Kidney (tissue), 14 donors: ENCODE measurements around the gene P2RY10. TPM values are rescaled to one million over a fixed set of nuclear protein-coding genes. Genes with fewer than 3 reads are reported as not detected.

Experiments
- DNase-seq, 5 donors: peaks; one replicate each; pipeline ENCODE4 v3.0.0-alpha.2; 2013 to 2020
- FAIRE-seq: peaks from 2 replicates; lab custom pipeline; 2012; peaks lifted over from hg19 to GRCh38; lab: Jason Lieb, UNC
- H3K27ac ChIP-seq, 2 donors: one replicate each; pipeline ENCODE4 v1.7.0; 2013; ENCODE audit warnings: low read depth in 2 of 2, low read length in 2 of 2, inconsistent platforms in 1 of 2
- H3K27me3 ChIP-seq: one replicate; pipeline ENCODE4 v1.7.1; 2013; ENCODE audit warnings: low read length, inconsistent platforms; ENCODE audit not compliant: control insufficient read depth, insufficient read depth
- H3K36me3 ChIP-seq, 3 donors: one replicate each; pipeline versions ENCODE4 v1.7.0 to v1.7.1; 2013; ENCODE audit warnings: low read length in 3 of 3, control low read depth in 1 of 3, inconsistent platforms in 1 of 3; ENCODE audit not compliant: insufficient read depth in 3 of 3, control insufficient read depth in 2 of 3
- H3K4me1 ChIP-seq, 3 donors: one replicate each; pipeline versions ENCODE4 v1.7.0 to v1.7.1; 2013; ENCODE audit warnings: low read length in 3 of 3, inconsistent platforms in 1 of 3, low read depth in 1 of 3; ENCODE audit not compliant: control insufficient read depth in 2 of 3, insufficient read depth in 2 of 3
- H3K4me3 ChIP-seq, 3 donors: one replicate each; pipeline versions ENCODE4 v1.7.0 to v1.8.1; 2013; ENCODE audit warnings: low read length in 3 of 3, control low read depth in 1 of 3, inconsistent platforms in 1 of 3
- H3K9ac ChIP-seq, 3 donors: one replicate each; pipeline versions ENCODE4 v1.7.0 to v1.7.1; 2013; ENCODE audit warnings: low read length in 3 of 3, control low read depth in 1 of 3, inconsistent platforms in 1 of 3
- H3K9me3 ChIP-seq, 3 donors: one replicate each; pipeline versions ENCODE4 v1.7.0 to v1.7.1; 2013; ENCODE audit warnings: low read length in 3 of 3, control low read depth in 1 of 3, inconsistent platforms in 1 of 3; ENCODE audit not compliant: control insufficient read depth in 2 of 3, insufficient read depth in 1 of 3
- intact Hi-C: fragments of 100-400 bp; cut with DNase I; formaldehyde crosslinking; loops from one replicate; pipeline ENCODE4 v1.11.1; 2022
- polyA plus RNA-seq: library from polyadenylated mRNA; stranded (reverse); fragments of 350-450 nt; fragmentation: Illumina TruSeq; extraction: RNeasy Lipid Tissue Mini Kit (QIAGEN cat#74804); gene quantifications from one replicate; pipeline ENCODE4 v1.2.3, GENCODE V29; 2014; ENCODE audit warnings: low read depth, low replicate concordance; ENCODE audit not compliant: insufficient read depth
- total RNA-seq: library from RNA; stranded (reverse); fragmentation: NEBNext Ultra II Directional; extraction: Animal tissue kit (Norgen Biotek cat#: 25700); gene quantifications from one replicate; pipeline ENCODE4 v1.2.1, GENCODE V29; 2021
- TF ChIP-seq, protein P1 (sequence below): IDR thresholded peaks from 3 replicates; pipeline ENCODE4 v1.5.1; 2012; ENCODE audit warnings: mild to moderate bottlenecking, moderate library complexity, borderline replicate concordance; ENCODE audit not compliant: insufficient read depth; ENCODE audit errors: extremely low read depth
- donor health status: control.
- donor health status: control.
- donor health status: control.
- donor health status: control.
- donor health status: control.
- donor health status: DM: yes; HTN: yes; CAD: no.
- donor health status: Normal renal cell carcinoma (clear cell type).

Gene P2RY10
- total and polyA plus RNA-seq, 2 donors from 2014 or later, result 1.9 TPM; not detected in 1

DNA sequence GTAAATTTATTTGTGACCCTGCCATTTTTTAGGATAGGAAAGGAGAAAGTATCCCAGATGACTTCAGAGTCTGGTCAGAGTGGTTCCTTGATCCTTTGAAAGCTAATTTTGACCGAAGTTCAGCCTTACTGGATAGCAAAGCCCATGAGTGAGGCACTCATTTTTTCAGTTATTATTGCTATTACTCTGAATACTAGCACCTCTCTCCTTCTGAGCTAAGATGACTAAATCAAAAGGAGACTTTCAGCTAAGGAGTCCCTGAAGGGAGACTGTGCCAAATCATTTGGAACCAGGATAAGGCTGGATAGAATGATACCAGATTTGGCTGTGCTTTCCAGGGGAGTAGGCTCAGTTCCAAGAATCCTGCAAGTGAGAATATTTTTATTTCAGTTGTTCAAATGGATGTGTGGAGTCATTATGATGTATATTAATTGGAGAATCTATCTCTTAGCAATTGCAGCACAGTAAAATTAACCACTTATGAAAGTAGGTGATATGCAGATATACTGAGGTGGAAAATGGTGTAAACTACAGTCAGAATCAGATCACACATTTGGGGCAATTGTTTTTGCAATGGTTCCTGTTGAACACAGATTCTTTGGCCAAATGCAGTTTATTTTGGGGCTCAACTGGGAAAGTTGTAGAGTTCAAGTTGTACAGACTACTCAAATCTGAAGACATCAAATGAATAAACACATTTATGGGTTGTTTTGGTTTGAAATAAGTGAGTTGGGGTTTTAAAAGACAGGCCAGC lies 1.2 kb downstream of the P2RY10 start:
- Histone ChIP-seq H3K27ac (no peak overlapping the region), H3K36me3 (no peaks in the 10 kb centered on the region), H3K9ac (no peak overlapping the region), H3K4me1 (no peaks in the 10 kb centered on the region), H3K9me3 (no peaks in the 10 kb centered on the region), H3K4me3 (no peak overlapping the region), H3K27me3 (no peaks in the 10 kb centered on the region)
- intact Hi-C loops, result no loop called here
- TF ChIP-seq, protein P1, sequence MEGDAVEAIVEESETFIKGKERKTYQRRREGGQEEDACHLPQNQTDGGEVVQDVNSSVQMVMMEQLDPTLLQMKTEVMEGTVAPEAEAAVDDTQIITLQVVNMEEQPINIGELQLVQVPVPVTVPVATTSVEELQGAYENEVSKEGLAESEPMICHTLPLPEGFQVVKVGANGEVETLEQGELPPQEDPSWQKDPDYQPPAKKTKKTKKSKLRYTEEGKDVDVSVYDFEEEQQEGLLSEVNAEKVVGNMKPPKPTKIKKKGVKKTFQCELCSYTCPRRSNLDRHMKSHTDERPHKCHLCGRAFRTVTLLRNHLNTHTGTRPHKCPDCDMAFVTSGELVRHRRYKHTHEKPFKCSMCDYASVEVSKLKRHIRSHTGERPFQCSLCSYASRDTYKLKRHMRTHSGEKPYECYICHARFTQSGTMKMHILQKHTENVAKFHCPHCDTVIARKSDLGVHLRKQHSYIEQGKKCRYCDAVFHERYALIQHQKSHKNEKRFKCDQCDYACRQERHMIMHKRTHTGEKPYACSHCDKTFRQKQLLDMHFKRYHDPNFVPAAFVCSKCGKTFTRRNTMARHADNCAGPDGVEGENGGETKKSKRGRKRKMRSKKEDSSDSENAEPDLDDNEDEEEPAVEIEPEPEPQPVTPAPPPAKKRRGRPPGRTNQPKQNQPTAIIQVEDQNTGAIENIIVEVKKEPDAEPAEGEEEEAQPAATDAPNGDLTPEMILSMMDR, result no peak
- DNase-seq (no peak), FAIRE-seq (no peak)

DNA sequence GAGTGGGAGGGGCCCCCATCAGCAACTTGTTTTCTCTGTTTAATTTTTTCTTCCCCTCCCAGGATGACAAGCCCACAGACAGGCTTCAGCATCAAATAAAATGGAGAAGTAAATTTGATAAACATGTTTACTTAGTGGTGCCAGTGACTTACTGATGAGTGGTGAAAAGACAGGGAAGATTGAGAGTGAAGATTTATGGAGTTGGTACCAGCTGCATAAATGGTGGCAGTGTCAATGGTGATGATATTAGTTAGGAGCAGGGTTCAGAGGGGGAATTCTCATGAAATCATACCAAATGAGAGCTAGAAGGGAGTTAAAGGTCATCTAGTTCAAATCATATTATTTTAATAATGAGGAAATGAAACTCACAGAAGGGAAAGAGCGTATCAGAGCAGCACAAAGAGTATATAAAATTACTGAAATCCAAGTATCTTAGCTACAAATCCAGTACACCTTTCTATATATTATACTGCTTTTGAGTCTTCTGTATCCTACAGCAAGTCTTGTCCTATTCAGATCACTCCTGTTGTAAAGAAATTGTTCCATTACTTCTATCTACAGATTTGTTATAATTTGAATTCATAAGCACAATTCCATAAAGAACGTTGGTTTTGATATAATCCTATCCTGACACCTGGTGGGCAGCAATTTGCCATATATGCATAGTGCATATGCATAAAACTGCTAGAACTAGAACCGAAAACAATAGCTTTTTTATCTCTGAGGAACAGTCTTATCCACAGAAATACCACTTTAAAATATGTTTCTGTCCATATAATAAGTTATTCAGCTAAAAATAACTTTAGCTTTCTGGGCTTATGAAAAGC lies 5.0 kb downstream of the P2RY10 start:
- Histone ChIP-seq H3K4me1 (no peaks in the 10 kb centered on the region), H3K9ac (no peak overlapping the region), H3K27ac (no peak overlapping the region), H3K27me3 (no peaks in the 10 kb centered on the region), H3K36me3 (no peaks in the 10 kb centered on the region), H3K9me3 (no peaks in the 10 kb centered on the region), H3K4me3 (no peak overlapping the region)
- FAIRE-seq, result no peak
- no peak for DNase-seq
- intact Hi-C loops, result no loop called here
- TF ChIP-seq, protein P1, result no peak

DNA sequence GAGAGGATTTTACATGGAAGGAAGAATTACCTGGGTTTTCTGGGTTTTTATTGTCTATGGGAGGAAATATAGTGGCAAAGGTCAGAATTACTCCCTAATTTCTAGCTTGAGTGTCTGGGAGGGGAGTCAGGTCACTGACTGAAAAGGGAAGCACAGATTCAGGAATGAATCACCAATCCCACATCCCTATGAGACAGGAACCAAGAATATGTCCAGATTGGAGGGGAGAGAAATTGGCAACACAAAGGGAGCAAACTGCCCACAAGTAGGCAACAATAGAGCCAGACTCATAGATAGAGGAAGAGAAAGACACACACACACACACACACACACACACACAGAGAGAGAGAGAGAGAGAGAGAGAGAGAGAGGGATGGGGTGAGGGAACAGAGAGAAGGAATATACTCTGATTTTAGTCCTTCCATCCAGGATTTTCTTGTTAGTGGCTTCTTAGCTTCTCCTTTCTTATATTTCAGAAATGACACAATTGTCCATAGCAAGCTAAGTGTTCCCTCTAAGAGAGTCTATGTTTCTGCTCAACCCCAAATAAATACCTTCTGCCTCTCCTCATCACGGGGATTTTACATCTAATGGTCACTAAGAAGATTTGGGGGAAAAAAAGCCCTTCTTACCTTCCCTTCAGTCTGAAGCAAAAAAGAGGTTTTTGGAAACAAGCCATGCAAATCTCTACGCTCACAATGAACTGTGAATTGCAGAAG lies 12.0 kb downstream of the P2RY10 start:
- no peak for FAIRE-seq
- TF ChIP-seq, protein P1, result no peak
- H3K4me3 ChIP-seq, result no peak overlapping the region
- H3K27me3 ChIP-seq, result no peaks in the 10 kb centered on the region
- intact Hi-C loops, result no loop called here
- no peak overlapping the region for H3K9ac ChIP-seq
- H3K9me3 ChIP-seq, result no peaks in the 10 kb centered on the region
- H3K27ac ChIP-seq, result no peak overlapping the region
- H3K4me1 ChIP-seq, result no peaks in the 10 kb centered on the region
- no peak for DNase-seq
- H3K36me3 ChIP-seq, result no peaks in the 10 kb centered on the region
